ENCODE results near the gene PLA2G15.

The PLA2G15 gene

GRCh38 chr16:68244903-68245853 is at the start of gene PLA2G15:
PLA2G15 (plus strand) TSS chr16:68245373; CDS start chr16:68245427, 54 bp downstream.
- DNase-seq (ENCODE audit: low read depth) = peak; percentile 92

- DNase-seq (ENCODE audit: low read depth) = no peak
Measured at GRCh38 chr16:68197250-68197649, 47.9 kb upstream of the PLA2G15 start.

- no peak for DNase-seq (ENCODE audit: low read depth)
Measured at GRCh38 chr16:68200088-68200783, 44.9 kb upstream of the PLA2G15 start.

GRCh38 chr16:68202091-68202519 is 43.1 kb upstream of the PLA2G15 start:
- DNase-seq (ENCODE audit: low read depth) = no peak

- no peak for DNase-seq (ENCODE audit: low read depth)
Measured at GRCh38 chr16:68206245-68206644, 38.9 kb upstream of the PLA2G15 start.

GRCh38 chr16:68214726-68215125 is 30.4 kb upstream of the PLA2G15 start:
- DNase-seq (ENCODE audit: low read depth) = no peak

GRCh38 chr16:68215302-68215701 is 29.9 kb upstream of the PLA2G15 start:
- no peak for DNase-seq (ENCODE audit: low read depth)

- no peak for DNase-seq (ENCODE audit: low read depth)
Measured at GRCh38 chr16:68216240-68216639, 28.9 kb upstream of the PLA2G15 start.

GRCh38 chr16:68217506-68217905 is 27.7 kb upstream of the PLA2G15 start:
- no peak for DNase-seq (ENCODE audit: low read depth)

- no peak for DNase-seq (ENCODE audit: low read depth)
Measured at GRCh38 chr16:68219725-68220351, 25.3 kb upstream of the PLA2G15 start.

GRCh38 chr16:68223072-68223471 is 22.1 kb upstream of the PLA2G15 start:
- DNase-seq (ENCODE audit: low read depth) = no peak

GRCh38 chr16:68226116-68226515 is 19.1 kb upstream of the PLA2G15 start:
- no peak for DNase-seq (ENCODE audit: low read depth)

- no peak for DNase-seq (ENCODE audit: low read depth)
Measured at GRCh38 chr16:68227183-68227793, 17.9 kb upstream of the PLA2G15 start.

- no peak for DNase-seq (ENCODE audit: low read depth)
Measured at GRCh38 chr16:68227850-68228553, 17.2 kb upstream of the PLA2G15 start.

- no peak for DNase-seq (ENCODE audit: low read depth)
Measured at GRCh38 chr16:68228652-68229051, 16.5 kb upstream of the PLA2G15 start.

- no peak for DNase-seq (ENCODE audit: low read depth)
Measured at GRCh38 chr16:68229431-68230175, 15.6 kb upstream of the PLA2G15 start.

GRCh38 chr16:68230176-68230571 is 15.0 kb upstream of the PLA2G15 start:
- no peak for DNase-seq (ENCODE audit: low read depth)

- DNase-seq (ENCODE audit: low read depth) = no peak
Measured at GRCh38 chr16:68230956-68231355, 14.2 kb upstream of the PLA2G15 start.

GRCh38 chr16:68231384-68232136 is 13.6 kb upstream of the PLA2G15 start:
- DNase-seq (ENCODE audit: low read depth) = no peak

- DNase-seq (ENCODE audit: low read depth) = no peak
Measured at GRCh38 chr16:68232335-68232734, 12.8 kb upstream of the PLA2G15 start.

Measured in stimulated activated CD8-positive, alpha-beta memory T cell treated with anti-CD3 and anti-CD28 coated beads, Interleukin-15, amount 100 ng/mL, for 24 hours (primary cell).